Adrenal gland (tissue), 12 donors: Measurements from ENCODE around the gene PIGA. TPM values are rescaled to one million over a fixed set of nuclear protein-coding genes. Genes with fewer than 3 reads are reported as not detected.

Experiments used
- DNase-seq, 7 donors: peaks; one replicate each; pipeline ENCODE4 v3.0.0-alpha.2; 2019 to 2020
- H3K27ac ChIP-seq, 5 donors: fragments of 200-600 bp; sonication (generic) in 4 of 5; 1 replicate in 3 of 5; 2 replicates in 2 of 5; pipeline versions ENCODE4 v1.5.1 to v1.8.0; 2016 to 2020; ENCODE audit warnings: mild to moderate bottlenecking in 1 of 5
- H3K27me3 ChIP-seq: fragments of 200-600 bp; 2 replicates; pipeline ENCODE4 v1.8.0; 2021
- H3K36me3 ChIP-seq, 2 donors: fragments of 200-600 bp; replicated peaks in 1 of 2; 1 replicate in 1 of 2; 2 replicates in 1 of 2; pipeline versions ENCODE4 v1.5.1 to v1.8.0; 2018 to 2022
- H3K4me1 ChIP-seq, 2 donors: fragments of 200-600 bp; replicated peaks in 1 of 2; 1 replicate in 1 of 2; 2 replicates in 1 of 2; pipeline versions ENCODE4 v1.5.1 to v1.8.0; 2018 to 2021
- H3K4me3 ChIP-seq, 4 donors: fragments of 200-600 bp; sonication (generic) in 3 of 4; one replicate each; pipeline ENCODE4 v1.5.1; 2016 to 2018
- H3K9me3 ChIP-seq, 3 donors: fragments of 200-600 bp; sonication (generic) in 1 of 3; replicated peaks in 1 of 3; 1 replicate in 2 of 3; 2 replicates in 1 of 3; pipeline versions ENCODE4 v1.5.1 to v1.8.0; 2016 to 2021
- POLR2A ChIP-seq, 2 donors: fragments of 450-650 bp; IDR thresholded peaks; one replicate each; pipeline ENCODE4 v1.6.1; 2017; ENCODE audit warnings: antibody characterized with exemption in 2 of 2, mild to moderate bottlenecking in 2 of 2, moderate library complexity in 1 of 2
- WGBS, 4 donors: extraction: QIAGEN DNeasy Blood & Tissue Kit in 2 of 4; methylation state at CpG; one replicate each; pipeline versions ENCODE4 v1.1.5 to v1.1.7; 2013 to 2017; 5-methylcytosine and 5-hydroxymethylcytosine counted together
- intact Hi-C, 2 donors: fragments of 100-400 bp; cut with DNase I; formaldehyde crosslinking; loops; one replicate each; pipeline versions ENCODE4 v1.14.1 to v1.15.0; 2022 to 2023
- polyA plus RNA-seq, 3 donors: library from polyadenylated mRNA; stranded (reverse); fragments of 200-250 nt in 2 of 3; fragments of 350-450 nt in 1 of 3; fragmentation: Illumina TruSeq in 1 of 3; extraction: RNeasy Lipid Tissue Mini Kit (QIAGEN cat#74804) in 1 of 3; gene quantifications; one replicate each; pipeline ENCODE4 v1.2.3, GENCODE V29; 2013 to 2014
- total RNA-seq, 9 donors: library from RNA; depleted of rRNA in 4 of 9; stranded (reverse); fragments of >200 nt in 4 of 9; fragments of 120-200 nt in 1 of 9; fragmentation: NEBNext Ultra II Directional in 1 of 9; extraction: Animal tissue kit (Norgen Biotek cat#: 25700) in 1 of 9; gene quantifications; one replicate each; pipeline versions ENCODE4 v1.1.0 to v1.2.4, GENCODE V29; 2013 to 2023
- TF ChIP-seq, protein P1 (sequence below), 6 experiments: fragments of 450-650 bp in 4 of 6; fragments of 200-600 bp in 2 of 6; sonication (generic) in 1 of 6; IDR thresholded peaks; 1 replicate in 5 of 6; 2 replicates in 1 of 6; pipeline versions ENCODE4 v1.5.1 to v1.8.0; 2016 to 2021; ENCODE audit warnings: antibody characterized with exemption in 6 of 6, mild to moderate bottlenecking in 2 of 6, moderate library complexity in 1 of 6
- donor health status: healthy with polysubstance abuse.
- donor health status: Bipolar disorder and iron deficiency.
- donor health status: DM: yes; HTN: yes; CAD: no.
- donor health status: DM: no; HTN: no; CAD: no.
- donor health status: DM: no; HTN: no; CAD: no.
- donor health status: DM: yes; HTN: yes; CAD: no.

Gene PIGA
- total and polyA plus RNA-seq, 12 donors, result 1.1 to 8.8 (median 5.5) TPM

DNA sequence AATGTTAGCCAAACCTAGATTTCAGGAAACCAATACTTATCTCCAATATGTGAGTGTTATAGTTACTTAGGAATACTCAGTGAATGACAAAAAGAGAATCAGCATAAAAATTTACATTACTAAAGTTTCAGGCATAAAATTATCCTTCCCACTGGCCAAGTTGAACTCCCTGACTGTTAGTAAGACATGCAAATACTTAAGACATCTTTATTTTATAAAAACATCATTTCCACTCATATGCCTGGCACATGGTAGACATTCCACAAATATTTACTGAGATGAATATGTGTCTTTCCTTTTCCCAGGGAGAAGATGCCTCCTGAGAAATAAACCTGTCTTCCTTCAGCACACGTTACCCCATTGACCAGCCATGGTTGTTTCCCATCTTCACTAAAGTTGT lies 41.6 kb upstream of the PIGA start:
- no peak overlapping the region for H3K4me3 ChIP-seq
- H3K4me1 ChIP-seq, result no peaks in the 10 kb centered on the region
- H3K36me3 ChIP-seq, result no peaks in the 10 kb centered on the region
- H3K9me3 ChIP-seq, result no peaks in the 10 kb centered on the region
- H3K27ac ChIP-seq, result no peak overlapping the region
- 74 to 100% (median 85%) methylated on average over 1 of the region's 1 CpG for whole genome bisulfite sequencing, 4 donors
- intact Hi-C loops, result no loop called here
- peaks cover 4% of the 10 kb centered on the region for H3K27me3 ChIP-seq
- DNase-seq, result no peak
- TF ChIP-seq, protein P1, sequence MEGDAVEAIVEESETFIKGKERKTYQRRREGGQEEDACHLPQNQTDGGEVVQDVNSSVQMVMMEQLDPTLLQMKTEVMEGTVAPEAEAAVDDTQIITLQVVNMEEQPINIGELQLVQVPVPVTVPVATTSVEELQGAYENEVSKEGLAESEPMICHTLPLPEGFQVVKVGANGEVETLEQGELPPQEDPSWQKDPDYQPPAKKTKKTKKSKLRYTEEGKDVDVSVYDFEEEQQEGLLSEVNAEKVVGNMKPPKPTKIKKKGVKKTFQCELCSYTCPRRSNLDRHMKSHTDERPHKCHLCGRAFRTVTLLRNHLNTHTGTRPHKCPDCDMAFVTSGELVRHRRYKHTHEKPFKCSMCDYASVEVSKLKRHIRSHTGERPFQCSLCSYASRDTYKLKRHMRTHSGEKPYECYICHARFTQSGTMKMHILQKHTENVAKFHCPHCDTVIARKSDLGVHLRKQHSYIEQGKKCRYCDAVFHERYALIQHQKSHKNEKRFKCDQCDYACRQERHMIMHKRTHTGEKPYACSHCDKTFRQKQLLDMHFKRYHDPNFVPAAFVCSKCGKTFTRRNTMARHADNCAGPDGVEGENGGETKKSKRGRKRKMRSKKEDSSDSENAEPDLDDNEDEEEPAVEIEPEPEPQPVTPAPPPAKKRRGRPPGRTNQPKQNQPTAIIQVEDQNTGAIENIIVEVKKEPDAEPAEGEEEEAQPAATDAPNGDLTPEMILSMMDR (IDR thresholded peaks at IDR 0.05), result no peak
- no peak for TF ChIP-seq POLR2A (IDR thresholded peaks at IDR 0.05)

DNA sequence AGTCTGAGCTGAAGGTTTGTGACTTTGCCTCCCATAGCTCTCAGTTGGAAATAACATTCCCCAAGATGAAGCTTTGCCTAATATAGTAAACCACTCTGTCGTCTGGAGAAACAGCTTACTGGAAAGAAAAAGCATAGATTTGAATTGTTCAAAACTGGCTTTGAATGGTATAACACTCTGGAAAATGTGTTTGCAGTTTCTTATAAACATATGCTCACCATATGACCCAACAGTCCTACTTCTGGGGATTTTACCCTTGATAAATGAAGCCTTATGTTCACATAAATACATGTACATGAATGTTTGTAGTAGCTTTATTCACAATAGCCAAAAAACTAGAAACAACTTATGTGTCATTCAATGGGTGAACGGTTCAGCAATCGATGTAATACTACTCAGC lies 38.7 kb upstream of the PIGA start:
- DNase-seq, result no peak
- Histone ChIP-seq H3K36me3 (no peaks in the 10 kb centered on the region), H3K4me3 (no peak overlapping the region), H3K27me3 (peaks cover 4% of the 10 kb centered on the region), H3K4me1 (no peaks in the 10 kb centered on the region), H3K9me3 (no peaks in the 10 kb centered on the region), H3K27ac (no peak overlapping the region)
- TF ChIP-seq POLR2A (IDR thresholded peaks at IDR 0.05), result no peak
- TF ChIP-seq, protein P1 (IDR thresholded peaks at IDR 0.05), result no peak
- 71 to 91% (median 84%) methylated on average over 3 of the region's 3 CpGs for WGBS, 4 donors
- intact Hi-C loops, result no loop called here

DNA sequence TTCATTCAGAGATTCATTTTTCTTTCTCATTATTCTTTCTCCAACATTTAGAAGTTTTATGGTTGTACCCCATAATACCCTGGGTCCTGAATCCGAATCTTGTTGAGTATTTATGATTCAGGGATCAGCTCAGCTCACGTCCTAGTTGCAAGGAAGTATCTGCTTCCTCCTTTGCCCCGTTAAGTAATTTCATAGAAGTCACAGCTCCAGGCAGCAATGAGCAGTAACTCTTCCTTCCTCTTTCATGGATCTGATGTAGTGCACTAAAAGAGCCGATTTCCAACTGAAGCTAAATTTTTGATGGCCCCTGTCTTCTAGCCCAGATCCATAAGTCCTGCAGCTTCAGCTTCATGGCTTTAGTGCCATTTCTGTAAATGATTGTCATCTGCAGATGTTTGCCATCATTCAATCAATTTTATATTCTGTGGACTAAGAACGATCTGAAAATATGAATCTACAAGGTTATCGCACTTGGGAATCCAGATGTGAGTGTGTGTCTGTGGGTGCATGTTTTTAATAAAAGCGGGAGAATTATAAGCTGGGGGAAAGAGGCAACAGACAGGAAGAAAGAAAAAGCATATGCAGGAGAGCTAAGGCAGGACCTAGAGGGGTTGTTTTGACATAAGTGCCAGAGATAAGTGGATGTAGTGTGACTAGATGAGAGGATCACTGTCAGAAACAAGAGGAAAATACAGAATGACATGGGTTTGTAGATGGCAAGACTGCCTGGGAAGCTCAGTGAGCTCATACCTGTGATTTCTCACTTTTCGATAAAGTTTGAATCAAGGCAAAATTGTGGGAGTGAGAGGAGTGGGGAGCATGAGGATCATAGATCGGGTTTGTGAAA lies 31.4 kb upstream of the PIGA start:
- Histone ChIP-seq H3K27me3 (peaks cover 15% of the 10 kb centered on the region), H3K4me1 (no peaks in the 10 kb centered on the region), H3K36me3 (no peaks in the 10 kb centered on the region), H3K4me3 (no peak overlapping the region), H3K9me3 (no peaks in the 10 kb centered on the region), H3K27ac (no peak overlapping the region)
- TF ChIP-seq, protein P1 (IDR thresholded peaks at IDR 0.05), result no peak
- no peak for TF ChIP-seq POLR2A (IDR thresholded peaks at IDR 0.05)
- DNase-seq, result no peak
- 66 to 72% (median 69%) methylated on average over 8 to 9 of the region's 9 CpGs for WGBS, 4 donors
- intact Hi-C loops, result no loop called here

DNA sequence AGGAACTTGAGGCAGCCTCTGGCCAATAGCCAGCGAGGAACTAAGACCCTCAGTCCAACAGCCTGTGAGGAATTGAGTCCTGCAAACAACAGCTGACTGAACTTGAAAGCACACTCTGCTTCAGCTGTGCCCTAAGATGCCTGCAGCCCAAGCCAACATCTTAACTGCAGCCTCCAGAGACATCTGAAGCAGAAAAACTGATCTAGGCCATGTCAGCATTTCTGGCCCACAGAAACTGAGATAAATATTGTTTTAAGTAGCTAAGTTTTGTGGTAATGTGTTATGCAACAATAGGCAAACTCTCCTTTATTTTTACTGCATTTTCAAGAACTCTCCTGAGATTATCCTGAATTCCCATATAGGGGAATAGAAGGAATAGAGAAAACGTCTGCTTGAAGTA lies 24.4 kb upstream of the PIGA start:
- no peak for DNase-seq
- H3K27ac ChIP-seq, result no peak overlapping the region
- peaks cover 2% of the 10 kb centered on the region for H3K27me3 ChIP-seq
- WGBS, 4 donors, result 45 to 84% (median 77%) methylated on average over 1 to 2 of the region's 2 CpGs
- H3K36me3 ChIP-seq, result no peaks in the 10 kb centered on the region
- no peak for TF ChIP-seq POLR2A (IDR thresholded peaks at IDR 0.05)
- TF ChIP-seq, protein P1 (IDR thresholded peaks at IDR 0.05), result no peak
- intact Hi-C loops, result no loop called here
- no peaks in the 10 kb centered on the region for H3K9me3 ChIP-seq
- no peak overlapping the region for H3K4me3 ChIP-seq
- H3K4me1 ChIP-seq, result no peaks in the 10 kb centered on the region
